ENCODE data around the gene HAND2.

The HAND2 gene

GRCh38 chr4:173528378-173529321, 1.4 kb downstream of the HAND2 start:
- peak; percentile 43 for DNase-seq (ENCODE audit: low spot score)
- no peak for TF ChIP-seq CTCF (IDR thresholded peaks at IDR 0.05; ENCODE audit: extremely low read depth, missing control alignments)

GRCh38 chr4:173527103-173527891, 2.7 kb downstream of the HAND2 start:
- peak; percentile 36 for DNase-seq (ENCODE audit: low spot score)
- no peak for TF ChIP-seq CTCF (IDR thresholded peaks at IDR 0.05; ENCODE audit: extremely low read depth, missing control alignments)

- no peak for TF ChIP-seq CTCF (IDR thresholded peaks at IDR 0.05; ENCODE audit: extremely low read depth, missing control alignments)
- DNase-seq (ENCODE audit: low spot score): no peak
Observed at GRCh38 chr4:173526724-173527102, 3.3 kb downstream of the HAND2 start.

GRCh38 chr4:173526027-173526482, 4.0 kb downstream of the HAND2 start:
- TF ChIP-seq CTCF (IDR thresholded peaks at IDR 0.05; ENCODE audit: extremely low read depth, missing control alignments): no peak
- DNase-seq (ENCODE audit: low spot score): no peak

- DNase-seq (ENCODE audit: low spot score): no peak
- TF ChIP-seq CTCF (IDR thresholded peaks at IDR 0.05; ENCODE audit: extremely low read depth, missing control alignments): no peak
Observed at GRCh38 chr4:173525118-173526011, 4.7 kb downstream of the HAND2 start.

- no peak for TF ChIP-seq CTCF (IDR thresholded peaks at IDR 0.05; ENCODE audit: extremely low read depth, missing control alignments)
- no peak for DNase-seq (ENCODE audit: low spot score)
Observed at GRCh38 chr4:173524218-173525117, 5.6 kb downstream of the HAND2 start.
